NCI-H1417 (cell line): Measurements from ENCODE around the gene PODNL1.

Experiments used
- DNase-seq, 3 experiments: peaks; one replicate each; lab custom pipeline; 2025; lab: John Stamatoyannopoulos, UW

The PODNL1 gene

GRCh38 chr19:13957051-13957450, 18.8 kb upstream of the PODNL1 start:
- no peak for DNase-seq

GRCh38 chr19:13956365-13956744, 18.1 kb upstream of the PODNL1 start:
- DNase-seq: no peak

- DNase-seq: no peak
Observed at GRCh38 chr19:13955662-13956364, 17.6 kb upstream of the PODNL1 start.

- no peak for DNase-seq
Observed at GRCh38 chr19:13954185-13954584, 16.0 kb upstream of the PODNL1 start.

GRCh38 chr19:13952931-13953531, 14.8 kb upstream of the PODNL1 start:
- DNase-seq: peak in 1 of 3 experiments; percentile 54

- DNase-seq: peak; percentile 97 to 100 (median 100)
Observed at GRCh38 chr19:13952154-13952930, 14.1 kb upstream of the PODNL1 start, which contains the start of gene DCAF15. Gene DCAF15, plus strand, starts transcription at chr19:13952509. Its CDS starts 4 bp downstream, at chr19:13952513.

- DNase-seq: no peak
Observed at GRCh38 chr19:13951799-13952153, 13.6 kb upstream of the PODNL1 start.

GRCh38 chr19:13951043-13951442, 12.8 kb upstream of the PODNL1 start:
- no peak for DNase-seq

GRCh38 chr19:13946414-13946813, 8.2 kb upstream of the PODNL1 start:
- no peak for DNase-seq

- no peak for DNase-seq
Observed at GRCh38 chr19:13942023-13942684, 3.9 kb upstream of the PODNL1 start.

GRCh38 chr19:13937479-13938300, 527 bp downstream of the PODNL1 start:
- peak in 2 of 3 experiments; percentile 31 to 48 for DNase-seq

GRCh38 chr19:13935765-13936510, 2.3 kb downstream of the PODNL1 start:
- DNase-seq: peak in 1 of 3 experiments; percentile 20

GRCh38 chr19:13934785-13935109, 3.5 kb downstream of the PODNL1 start:
- DNase-seq: no peak

- no peak for DNase-seq
Observed at GRCh38 chr19:13932911-13933393, 5.3 kb downstream of the PODNL1 start.

GRCh38 chr19:13932149-13932637, 6.0 kb downstream of the PODNL1 start:
- DNase-seq: no peak

- DNase-seq: no peak
Observed at GRCh38 chr19:13931391-13932148, 6.6 kb downstream of the PODNL1 start.

- no peak for DNase-seq
Observed at GRCh38 chr19:13930402-13930801, 7.8 kb downstream of the PODNL1 start.

GRCh38 chr19:13929956-13930355, 8.3 kb downstream of the PODNL1 start:
- DNase-seq: peak in 2 of 3 experiments; percentile 20 to 52

- peak in 1 of 3 experiments; percentile 11 for DNase-seq
Observed at GRCh38 chr19:13929340-13929739, 8.9 kb downstream of the PODNL1 start.

GRCh38 chr19:13926715-13927114, 11.5 kb downstream of the PODNL1 start:
- no peak for DNase-seq
